ENCODE data around the gene TMSB10. TPM values are rescaled to one million over a fixed set of nuclear protein-coding genes. Genes with fewer than 3 reads are reported as not detected.

TMSB10 gene
- total and polyA plus RNA-seq, 2 donors (not counting 1 experiment from before 2014, with no cell fraction given): 885 to 5,410 TPM

- no peak overlapping the region for H3K9ac ChIP-seq (ENCODE audit: low read length)
- peaks cover 10% of the 10 kb centered on the region for H3K79me2 ChIP-seq (ENCODE audit: control insufficient read depth, insufficient read depth, low read length)
- no peak for TF ChIP-seq EZH2 (IDR thresholded peaks at IDR 0.05; ENCODE audit: borderline replicate concordance, insufficient read depth, low read depth, low read length, poor library complexity, severe bottlenecking)
- TF ChIP-seq, protein P1, sequence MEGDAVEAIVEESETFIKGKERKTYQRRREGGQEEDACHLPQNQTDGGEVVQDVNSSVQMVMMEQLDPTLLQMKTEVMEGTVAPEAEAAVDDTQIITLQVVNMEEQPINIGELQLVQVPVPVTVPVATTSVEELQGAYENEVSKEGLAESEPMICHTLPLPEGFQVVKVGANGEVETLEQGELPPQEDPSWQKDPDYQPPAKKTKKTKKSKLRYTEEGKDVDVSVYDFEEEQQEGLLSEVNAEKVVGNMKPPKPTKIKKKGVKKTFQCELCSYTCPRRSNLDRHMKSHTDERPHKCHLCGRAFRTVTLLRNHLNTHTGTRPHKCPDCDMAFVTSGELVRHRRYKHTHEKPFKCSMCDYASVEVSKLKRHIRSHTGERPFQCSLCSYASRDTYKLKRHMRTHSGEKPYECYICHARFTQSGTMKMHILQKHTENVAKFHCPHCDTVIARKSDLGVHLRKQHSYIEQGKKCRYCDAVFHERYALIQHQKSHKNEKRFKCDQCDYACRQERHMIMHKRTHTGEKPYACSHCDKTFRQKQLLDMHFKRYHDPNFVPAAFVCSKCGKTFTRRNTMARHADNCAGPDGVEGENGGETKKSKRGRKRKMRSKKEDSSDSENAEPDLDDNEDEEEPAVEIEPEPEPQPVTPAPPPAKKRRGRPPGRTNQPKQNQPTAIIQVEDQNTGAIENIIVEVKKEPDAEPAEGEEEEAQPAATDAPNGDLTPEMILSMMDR (IDR thresholded peaks at IDR 0.05): no peak
- Mint-ChIP-seq H3K9me3 (ENCODE audit: insufficient read depth) (no peaks in the 10 kb centered on the region), H3K27ac (no peak overlapping the region), H3K4me1 (peaks cover 26% of the 10 kb centered on the region), H3K4me3 (no peak overlapping the region), H3K27me3 (no peaks in the 10 kb centered on the region)
- intact Hi-C loops (cut with micrococcal nuclease): no loop called here
- 94% methylated on average over 2 of the region's 3 CpGs for WGBS (ENCODE audit: insufficient coverage)
- peaks cover 10 to 26% of the 10 kb centered on the region in 2 donors for H3K4me1 ChIP-seq (ENCODE audit: control insufficient read depth in 2 of 2, insufficient read depth in 2 of 2, low read length in 2 of 2)
- H4K20me1 ChIP-seq (ENCODE audit: control insufficient read depth, insufficient read depth, low read length, poor library complexity, severe bottlenecking): no peaks in the 10 kb centered on the region
- H2AFZ ChIP-seq (ENCODE audit: insufficient read depth, low read depth, low read length, poor library complexity, severe bottlenecking): no peak overlapping the region
- ATAC-seq (ENCODE audit: low read depth): no peak
- POLR2A ChIA-PET: no interaction called here
- no peaks in the 10 kb centered on the region for H3K27me3 ChIP-seq (replicated peaks in 1 of 4; ENCODE audit: control extremely low read depth in 1 of 4, control insufficient read depth in 3 of 4, insufficient read depth in 4 of 4, low read length in 3 of 4)
- H3K4me2 ChIP-seq (replicated peaks; ENCODE audit: low read depth, low read length, poor library complexity, severe bottlenecking): no peak overlapping the region
- H3K9me3 ChIP-seq (ENCODE audit: control extremely low read depth in 1 of 3, control insufficient read depth in 2 of 3, insufficient read depth in 1 of 3, low read length in 2 of 3): no peaks in the 10 kb centered on the region
- CTCF ChIA-PET: interaction anchor here (0.6 to 18.2 kb wide), 3 partner anchors 45 to 91 kb away, joined by 3 to 316 read pairs (median 4); no protein-coding TSS in a partner anchor
- H3K27ac ChIP-seq (ENCODE audit: low read length in 2 of 2): no peak overlapping the region
- no peak overlapping the region for H3K4me3 ChIP-seq (ENCODE audit: control extremely low read depth in 1 of 5, extremely low read depth in 1 of 5, insufficient read depth in 1 of 5, low read depth in 2 of 5, low read length in 4 of 5)
- DNase-seq: no peak
- no peaks in the 10 kb centered on the region for H3K36me3 ChIP-seq (replicated peaks in 1 of 2; ENCODE audit: control extremely low read depth in 1 of 2, control insufficient read depth in 1 of 2, extremely low read depth in 1 of 2, insufficient read depth in 2 of 2, low read length in 1 of 2)
Observed at GRCh38 chr2:84876369-84876768, 29.1 kb upstream of the TMSB10 start.

DNA sequence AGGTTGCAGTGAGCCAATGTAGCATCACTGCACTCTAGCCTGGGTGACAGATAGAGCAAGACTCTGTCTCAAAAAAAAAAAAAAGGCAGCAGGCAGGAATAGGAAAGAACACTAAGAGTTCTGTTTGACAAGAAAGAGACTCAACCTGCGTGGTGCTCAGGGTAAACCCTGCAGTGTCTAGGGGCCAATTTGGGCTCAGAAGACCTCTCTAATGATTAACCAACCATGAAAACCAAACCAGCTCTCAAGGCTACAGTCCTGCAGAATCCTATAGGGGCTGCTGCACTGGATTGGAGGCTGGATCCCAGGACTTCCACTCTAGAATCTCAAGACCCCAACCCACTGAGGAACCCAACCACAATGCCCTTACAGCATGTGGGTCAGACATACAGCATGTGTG is 27.0 kb upstream of the TMSB10 start:
- Histone ChIP-seq H3K27me3 (replicated peaks in 1 of 4; ENCODE audit: control extremely low read depth in 1 of 4, control insufficient read depth in 3 of 4, insufficient read depth in 4 of 4, low read length in 3 of 4) (no peaks in the 10 kb centered on the region), H3K79me2 (ENCODE audit: control insufficient read depth, insufficient read depth, low read length) (peaks cover 10% of the 10 kb centered on the region), H4K20me1 (ENCODE audit: control insufficient read depth, insufficient read depth, low read length, poor library complexity, severe bottlenecking) (no peaks in the 10 kb centered on the region), H3K4me2 (replicated peaks; ENCODE audit: low read depth, low read length, poor library complexity, severe bottlenecking) (peak overlapping the region; percentile 9), H3K9me3 (ENCODE audit: control extremely low read depth in 1 of 3, control insufficient read depth in 2 of 3, insufficient read depth in 1 of 3, low read length in 2 of 3) (no peaks in the 10 kb centered on the region), H3K4me3 (ENCODE audit: control extremely low read depth in 1 of 5, extremely low read depth in 1 of 5, insufficient read depth in 1 of 5, low read depth in 2 of 5, low read length in 4 of 5) (no peak overlapping the region), H3K4me1 (ENCODE audit: control insufficient read depth in 2 of 2, insufficient read depth in 2 of 2, low read length in 2 of 2) (peaks cover 16 to 31% of the 10 kb centered on the region in 2 donors), H3K27ac (ENCODE audit: low read length in 2 of 2) (no peak overlapping the region), H3K36me3 (replicated peaks in 1 of 2; ENCODE audit: control extremely low read depth in 1 of 2, control insufficient read depth in 1 of 2, extremely low read depth in 1 of 2, insufficient read depth in 2 of 2, low read length in 1 of 2) (no peaks in the 10 kb centered on the region), H3K9ac (ENCODE audit: low read length) (no peak overlapping the region), H2AFZ (ENCODE audit: insufficient read depth, low read depth, low read length, poor library complexity, severe bottlenecking) (no peak overlapping the region)
- DNase-seq (no peak), ATAC-seq (ENCODE audit: low read depth) (no peak)
- Mint-ChIP-seq H3K9me3 (ENCODE audit: insufficient read depth) (no peaks in the 10 kb centered on the region), H3K27ac (no peak overlapping the region), H3K4me1 (peaks cover 36% of the 10 kb centered on the region), H3K4me3 (no peak overlapping the region), H3K27me3 (no peaks in the 10 kb centered on the region)
- ChIA-PET POLR2A (no interaction called here), CTCF (interaction anchor here (0.6 to 18.2 kb wide), 6 partner anchors 13 to 389 kb away, joined by 3 to 316 read pairs (median 4); no protein-coding TSS in a partner anchor)
- intact Hi-C loops (cut with micrococcal nuclease): no loop called here
- no peak for TF ChIP-seq EZH2 (IDR thresholded peaks at IDR 0.05; ENCODE audit: borderline replicate concordance, insufficient read depth, low read depth, low read length, poor library complexity, severe bottlenecking)
- TF ChIP-seq, protein P1 (IDR thresholded peaks at IDR 0.05): no peak
- WGBS (ENCODE audit: insufficient coverage): no CpG with 5 or more reads among the region's 1 CpG

All from B cell (primary cell).